ENCODE measurements around the gene GABRR2.

DNA sequence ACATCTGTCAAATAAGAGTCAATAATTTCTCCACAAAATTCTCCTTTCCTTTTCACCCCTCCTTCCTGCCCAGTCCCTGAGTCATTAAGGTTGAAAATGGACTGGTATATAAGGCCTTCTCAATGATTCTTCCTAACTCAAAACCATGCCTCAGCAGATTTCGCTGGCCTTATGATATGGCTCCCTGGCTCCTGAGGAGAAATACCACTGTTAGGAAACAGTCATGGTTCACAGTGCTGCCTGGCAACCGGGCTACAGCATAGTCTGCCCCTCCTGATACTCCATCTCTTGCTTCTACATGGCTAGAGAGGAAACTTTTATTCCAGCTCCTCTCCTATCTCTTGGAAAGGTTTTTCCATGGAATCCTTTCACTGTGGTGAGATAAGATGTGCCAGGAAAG, 32.7 kb upstream of the GABRR2 start:
- TF ChIP-seq, protein P1, sequence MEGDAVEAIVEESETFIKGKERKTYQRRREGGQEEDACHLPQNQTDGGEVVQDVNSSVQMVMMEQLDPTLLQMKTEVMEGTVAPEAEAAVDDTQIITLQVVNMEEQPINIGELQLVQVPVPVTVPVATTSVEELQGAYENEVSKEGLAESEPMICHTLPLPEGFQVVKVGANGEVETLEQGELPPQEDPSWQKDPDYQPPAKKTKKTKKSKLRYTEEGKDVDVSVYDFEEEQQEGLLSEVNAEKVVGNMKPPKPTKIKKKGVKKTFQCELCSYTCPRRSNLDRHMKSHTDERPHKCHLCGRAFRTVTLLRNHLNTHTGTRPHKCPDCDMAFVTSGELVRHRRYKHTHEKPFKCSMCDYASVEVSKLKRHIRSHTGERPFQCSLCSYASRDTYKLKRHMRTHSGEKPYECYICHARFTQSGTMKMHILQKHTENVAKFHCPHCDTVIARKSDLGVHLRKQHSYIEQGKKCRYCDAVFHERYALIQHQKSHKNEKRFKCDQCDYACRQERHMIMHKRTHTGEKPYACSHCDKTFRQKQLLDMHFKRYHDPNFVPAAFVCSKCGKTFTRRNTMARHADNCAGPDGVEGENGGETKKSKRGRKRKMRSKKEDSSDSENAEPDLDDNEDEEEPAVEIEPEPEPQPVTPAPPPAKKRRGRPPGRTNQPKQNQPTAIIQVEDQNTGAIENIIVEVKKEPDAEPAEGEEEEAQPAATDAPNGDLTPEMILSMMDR (IDR thresholded peaks at IDR 0.05) = no peak
- no peak for TF ChIP-seq POLR2A (IDR thresholded peaks at IDR 0.05)

Data from uterus (tissue), 2 donors.